ENCODE results near the gene VIL1.

GRCh38 chr2:218422403-218423086 is 3.6 kb downstream of the VIL1 start:
- TF ChIP-seq EZH2 (IDR thresholded peaks at IDR 0.05; ENCODE audit: insufficient read depth, low read length) = no peak
- no peak for TF ChIP-seq CTCF (IDR thresholded peaks at IDR 0.05; ENCODE audit: insufficient read depth, low read depth, low read length)

Measured in astrocyte (in vitro differentiated cells and primary cell).